GM13976 (cell line): ENCODE data around the gene HBG1.
"Not testable (repeated sequence)": the region's sequence is repeated elsewhere in the genome, so short reads cannot be mapped to it uniquely, and the experiment has no call there.

Experiments
- DNase-seq: peaks from one replicate; pipeline ENCODE4 v3.0.0; 2012; ENCODE audit warnings: low spot score
- in situ Hi-C: fragments of 300-500 bp; cut with MboI; formaldehyde crosslinking; loops from one replicate; pipeline ENCODE4 v1.12.0; 2022; ENCODE audit warnings: low sequenced_read_pairs, mixed read lengths, inconsistent platforms; ENCODE audit not compliant: unreplicated experiment
- TF ChIP-seq, protein P1 (sequence below): IDR thresholded peaks from 2 replicates; pipeline ENCODE4 v1.5.1; 2012; ENCODE audit warnings: borderline replicate concordance, mild to moderate bottlenecking; ENCODE audit not compliant: insufficient read depth; ENCODE audit errors: extremely low read depth, missing control alignments, control extremely low read depth

The HBG1 gene

DNA sequence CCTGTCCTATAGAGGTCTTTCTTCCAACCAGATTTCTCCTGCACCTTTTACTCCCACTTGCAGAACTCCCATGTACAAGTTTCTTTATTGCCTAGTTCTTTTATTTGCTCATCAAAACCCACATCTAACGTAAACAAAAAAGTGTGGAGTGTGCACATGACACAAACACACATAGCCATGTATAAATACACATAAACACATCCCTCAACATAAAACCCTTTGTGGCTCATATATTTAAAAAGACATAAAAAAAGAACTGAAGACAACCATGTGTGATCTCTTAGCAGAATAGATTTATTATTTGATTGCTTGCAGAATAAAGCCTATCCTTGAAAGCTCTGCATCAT, 3.2 kb upstream of the HBG1 start:
- TF ChIP-seq, protein P1, sequence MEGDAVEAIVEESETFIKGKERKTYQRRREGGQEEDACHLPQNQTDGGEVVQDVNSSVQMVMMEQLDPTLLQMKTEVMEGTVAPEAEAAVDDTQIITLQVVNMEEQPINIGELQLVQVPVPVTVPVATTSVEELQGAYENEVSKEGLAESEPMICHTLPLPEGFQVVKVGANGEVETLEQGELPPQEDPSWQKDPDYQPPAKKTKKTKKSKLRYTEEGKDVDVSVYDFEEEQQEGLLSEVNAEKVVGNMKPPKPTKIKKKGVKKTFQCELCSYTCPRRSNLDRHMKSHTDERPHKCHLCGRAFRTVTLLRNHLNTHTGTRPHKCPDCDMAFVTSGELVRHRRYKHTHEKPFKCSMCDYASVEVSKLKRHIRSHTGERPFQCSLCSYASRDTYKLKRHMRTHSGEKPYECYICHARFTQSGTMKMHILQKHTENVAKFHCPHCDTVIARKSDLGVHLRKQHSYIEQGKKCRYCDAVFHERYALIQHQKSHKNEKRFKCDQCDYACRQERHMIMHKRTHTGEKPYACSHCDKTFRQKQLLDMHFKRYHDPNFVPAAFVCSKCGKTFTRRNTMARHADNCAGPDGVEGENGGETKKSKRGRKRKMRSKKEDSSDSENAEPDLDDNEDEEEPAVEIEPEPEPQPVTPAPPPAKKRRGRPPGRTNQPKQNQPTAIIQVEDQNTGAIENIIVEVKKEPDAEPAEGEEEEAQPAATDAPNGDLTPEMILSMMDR: no peak
- DNase-seq: no peak
- in situ Hi-C loops: no loop called here

DNA sequence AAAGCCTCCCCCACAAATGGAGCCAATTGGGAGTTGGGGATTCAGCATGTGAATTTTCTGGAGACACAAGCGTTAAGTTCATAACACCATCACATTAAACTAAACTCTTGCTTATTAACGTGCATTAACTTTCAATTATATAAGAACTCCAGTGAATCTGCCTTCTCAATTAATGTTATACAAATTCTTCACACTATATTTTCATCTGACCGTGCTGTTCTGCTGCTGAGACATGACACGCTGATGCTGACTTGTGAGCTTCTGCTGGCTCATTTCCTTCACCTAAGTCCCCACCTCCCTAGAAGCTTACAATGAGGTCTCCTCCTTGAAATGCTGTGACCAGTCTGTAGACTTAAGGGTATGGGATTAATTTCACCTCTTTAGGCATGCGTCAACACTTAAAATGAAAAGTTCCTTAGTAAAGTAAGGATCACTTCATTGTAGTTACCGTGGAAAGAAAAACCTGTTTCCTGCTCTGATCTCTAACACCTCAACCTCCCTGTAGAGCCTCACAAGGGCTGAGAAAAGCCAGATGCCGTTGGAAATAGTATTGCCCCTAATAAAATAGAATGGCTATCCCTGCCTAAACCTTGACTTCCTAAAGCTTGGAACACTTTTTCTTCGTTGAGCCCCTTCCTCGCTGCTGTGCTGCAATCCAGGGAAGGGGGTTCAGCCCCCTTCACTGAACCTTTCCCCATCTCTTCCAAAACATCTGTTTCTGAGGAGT, 2.7 kb upstream of the HBG1 start:
- DNase-seq: no peak
- TF ChIP-seq, protein P1: no peak
- in situ Hi-C loops: no loop called here

DNA sequence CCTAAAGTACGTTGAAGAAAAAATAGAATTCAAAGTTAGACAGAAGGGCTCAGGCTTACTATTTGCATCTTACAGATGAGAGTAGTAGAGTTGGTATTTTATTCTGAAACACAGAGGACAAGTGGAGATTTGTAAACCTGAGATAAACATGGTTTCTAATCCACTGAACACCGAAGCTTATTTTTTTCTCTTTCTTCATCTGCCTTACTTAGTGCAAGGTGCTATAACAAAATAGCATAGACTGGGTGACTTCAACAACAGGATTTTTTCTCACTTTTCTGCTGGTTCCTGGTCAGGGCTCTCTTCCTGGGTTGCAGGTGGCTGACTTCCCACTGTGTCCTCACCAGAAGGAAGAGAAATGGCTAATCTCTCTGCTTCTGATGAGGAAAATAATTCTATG, 2.1 kb upstream of the HBG1 start:
- in situ Hi-C loops: no loop called here
- TF ChIP-seq, protein P1: no peak
- no peak for DNase-seq

DNA sequence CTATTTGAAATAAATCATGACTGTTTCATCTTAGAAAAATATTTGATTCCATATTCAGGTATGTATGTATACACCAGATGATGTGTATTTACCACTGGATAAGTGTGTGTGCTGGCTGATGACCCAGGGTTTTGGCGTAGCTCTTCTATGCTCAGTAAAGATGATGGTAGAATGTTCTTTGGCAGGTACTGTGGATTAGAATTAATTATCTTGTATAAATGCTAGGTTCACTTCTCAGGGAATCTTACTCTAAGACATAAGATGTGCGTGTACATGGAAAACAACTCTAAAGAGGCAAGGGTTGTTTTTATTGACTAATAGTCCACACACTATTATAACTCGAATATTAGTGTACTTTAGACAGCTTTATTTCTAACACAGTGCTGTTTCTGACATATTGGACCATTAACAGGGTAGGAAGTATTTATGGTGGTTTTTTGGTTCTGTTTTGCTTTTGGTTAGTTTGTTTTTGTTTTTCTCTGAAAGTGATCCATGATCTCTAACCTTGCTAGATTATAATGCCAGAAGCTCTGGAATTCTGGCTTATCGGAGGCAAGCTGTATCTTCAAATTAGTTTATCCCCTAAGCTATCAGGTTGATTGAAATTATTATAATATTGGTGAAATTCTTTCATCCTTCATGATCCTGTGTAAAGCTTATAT, 1.0 kb upstream of the HBG1 start:
- DNase-seq: no peak
- in situ Hi-C loops: no loop called here
- TF ChIP-seq, protein P1: no peak

DNA sequence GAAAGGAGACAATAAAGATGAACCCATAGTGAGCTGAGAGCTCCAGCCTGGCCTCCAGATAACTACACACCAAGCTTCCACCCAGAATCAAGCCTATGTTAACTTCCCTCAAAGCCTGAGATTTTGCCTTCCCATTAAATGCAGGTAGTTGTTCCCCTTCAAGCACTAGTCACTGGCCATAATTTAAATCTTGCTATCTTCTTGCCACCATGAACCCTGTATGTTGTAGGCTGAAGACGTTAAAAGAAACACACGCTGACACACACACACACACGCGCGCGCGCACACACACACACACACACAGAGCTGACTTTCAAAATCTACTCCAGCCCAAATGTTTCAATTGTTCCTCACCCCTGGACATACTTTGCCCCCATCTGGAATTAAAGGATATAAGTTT, 1.2 kb downstream of the HBG1 start:
- in situ Hi-C loops, DNase-seq: not testable (repeated sequence)

DNA sequence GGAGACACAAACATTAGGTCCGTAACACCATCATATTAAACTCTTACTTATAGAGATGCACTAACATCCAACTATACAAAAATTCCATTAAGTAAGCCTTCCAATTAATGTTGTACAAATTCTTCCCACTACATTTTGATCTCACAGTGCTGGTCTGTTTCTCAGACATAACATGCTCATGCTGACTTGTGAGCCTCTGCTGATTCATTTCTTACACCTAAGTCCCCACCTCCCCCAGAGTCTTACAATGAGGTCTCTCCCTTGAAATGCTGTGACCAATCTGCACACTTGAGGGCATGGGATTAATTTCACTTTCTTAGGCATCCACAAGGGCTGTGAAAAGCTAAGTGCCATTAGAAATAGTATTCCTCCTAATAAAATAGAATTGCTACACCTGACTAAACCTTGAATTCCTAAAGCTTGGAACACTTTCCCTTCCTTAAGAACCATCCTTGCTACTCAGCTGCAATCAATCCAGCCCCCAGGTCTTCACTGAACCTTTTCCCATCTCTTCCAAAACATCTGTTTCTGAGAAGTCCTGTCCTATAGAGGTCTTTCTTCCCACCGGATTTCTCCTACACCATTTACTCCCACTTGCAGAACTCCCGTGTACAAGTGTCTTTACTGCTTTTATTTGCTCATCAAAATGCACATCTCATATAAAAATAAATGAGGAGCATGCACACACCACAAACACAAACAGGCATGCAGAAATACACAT, 2.0 kb downstream of the HBG1 start:
- in situ Hi-C loops: no loop called here
- TF ChIP-seq, protein P1: no peak

DNA sequence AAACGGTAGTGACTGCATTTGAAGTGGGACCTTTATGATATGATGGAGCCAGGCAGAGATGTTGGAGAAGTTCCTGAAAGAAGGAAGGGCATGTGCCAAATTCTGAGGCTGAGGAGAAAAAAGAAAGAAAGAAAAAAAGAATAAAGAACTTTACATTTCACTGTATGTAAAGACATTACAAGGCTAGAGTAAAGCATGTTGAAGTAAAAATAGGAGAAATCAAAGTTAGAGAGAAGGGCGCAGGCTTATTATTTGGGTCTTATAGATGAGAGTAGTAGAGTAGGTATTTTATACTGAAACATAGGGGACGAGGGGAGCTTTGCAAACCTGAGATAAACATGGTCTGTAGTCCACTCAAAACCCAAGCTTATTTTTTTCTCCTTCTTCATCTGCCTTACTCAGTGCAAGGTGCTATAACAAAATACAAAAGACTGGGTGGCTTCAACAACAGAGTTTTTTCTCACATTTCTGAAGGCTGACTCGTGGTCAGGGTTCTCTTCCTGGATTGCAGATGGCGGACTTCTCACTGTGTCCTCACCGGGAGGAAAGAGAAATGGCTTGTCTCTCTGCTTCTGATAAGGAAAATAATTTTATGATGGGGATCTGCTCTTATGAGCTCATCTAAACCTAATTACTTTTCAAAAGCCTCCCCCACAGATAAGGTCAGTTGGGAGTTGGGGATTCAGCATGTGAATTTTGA, 2.7 kb downstream of the HBG1 start:
- DNase-seq: no peak
- in situ Hi-C loops: no loop called here
- TF ChIP-seq, protein P1: no peak

More for the DNA sequence above, 2.0 kb downstream of the HBG1 start:
- no peak for DNase-seq
